Smooth muscle cell (in vitro differentiated cells): ENCODE measurements around the gene AHDC1. TPM values are rescaled to one million over a fixed set of nuclear protein-coding genes. Genes with fewer than 3 reads are reported as not detected.
A peak's percentile ranks its signal among the peaks of the same experiment; 100 is the strongest.

Experiments
- DNase-seq: peaks from one replicate; lab custom pipeline; 2025; ENCODE audit not compliant: unreplicated experiment; lab: John Stamatoyannopoulos, UW
- H2AFZ ChIP-seq: fragments of 200-600 bp; sonication (generic); 2 replicates; pipeline ENCODE4 v1.6.0; 2016; ENCODE audit warnings: antibody characterized with exemption, low read depth, mild to moderate bottlenecking
- H3F3A ChIP-seq: fragments of 200-600 bp; sonication (generic); 2 replicates; pipeline ENCODE4 v1.6.0; 2017; ENCODE audit warnings: antibody characterized with exemption, low read depth
- H3K27ac ChIP-seq: fragments of 200-600 bp; sonication (generic); 2 replicates; pipeline ENCODE4 v1.5.1; 2016; ENCODE audit warnings: low read depth, mild to moderate bottlenecking
- H3K27me3 ChIP-seq: fragments of 200-600 bp; sonication (generic); 2 replicates; pipeline ENCODE4 v1.6.1; 2016; ENCODE audit warnings: low read depth, mild to moderate bottlenecking
- H3K36me3 ChIP-seq: fragments of 200-600 bp; sonication (generic); 2 replicates; pipeline ENCODE4 v1.5.1; 2016; ENCODE audit warnings: low read depth
- H3K4me1 ChIP-seq: fragments of 200-600 bp; sonication (generic); 2 replicates; pipeline ENCODE4 v1.5.1; 2016; ENCODE audit warnings: low read depth
- H3K4me2 ChIP-seq: fragments of 200-600 bp; sonication (generic); 2 replicates; pipeline ENCODE4 v1.6.0; 2016; ENCODE audit warnings: mild to moderate bottlenecking
- H3K4me3 ChIP-seq: fragments of 200-600 bp; sonication (generic); 2 replicates; pipeline ENCODE4 v1.5.1; 2016; ENCODE audit warnings: mild to moderate bottlenecking
- H3K79me2 ChIP-seq: fragments of 200-600 bp; sonication (generic); 2 replicates; pipeline ENCODE4 v1.6.0; 2016; ENCODE audit warnings: low read depth, mild to moderate bottlenecking
- H3K9ac ChIP-seq: fragments of 200-600 bp; sonication (generic); 2 replicates; pipeline ENCODE4 v1.6.0; 2016; ENCODE audit warnings: low read depth
- H3K9me3 ChIP-seq: fragments of 200-600 bp; sonication (generic); replicated peaks from 2 replicates; pipeline ENCODE4 v1.5.1; 2016; ENCODE audit warnings: low read depth
- H4K20me1 ChIP-seq: fragments of 200-600 bp; sonication (generic); 2 replicates; pipeline ENCODE4 v1.6.0; 2016; ENCODE audit warnings: low read depth
- CTCF ChIP-seq: fragments of 200-600 bp; sonication (generic); IDR thresholded peaks from 2 replicates; pipeline ENCODE4 v1.5.1; 2017; ENCODE audit warnings: borderline replicate concordance, mild to moderate bottlenecking, antibody characterized with exemption; ENCODE audit not compliant: insufficient read depth, poor library complexity, severe bottlenecking
- WGBS: methylation state at CpG from one replicate; pipeline ENCODE4 v1.1.7; 2016; ENCODE audit warnings: low lambda C conversion rate; 5-methylcytosine and 5-hydroxymethylcytosine counted together
- polyA plus RNA-seq: library from polyadenylated mRNA; unstranded; fragments of >200 nt; fragmentation: Nextera tagmentation; extraction: Ambion mirVana; gene quantifications from 2 replicates; pipeline ENCODE4 v1.2.1, GENCODE V29; 2016
- total RNA-seq: library from RNA; depleted of rRNA; stranded (reverse); fragments of >200 nt; gene quantifications from 2 replicates; pipeline ENCODE4 v1.2.3, GENCODE V29; 2014

The AHDC1 gene
- total and polyA plus RNA-seq, 2 experiments from 2014 or later = 12.2 TPM

GRCh38 chr1:27545271-27545670, 58.7 kb downstream of the AHDC1 start:
- Histone ChIP-seq H2AFZ (no peak overlapping the region), H3K4me2 (no peak overlapping the region), H3K27me3 (no peaks in the 10 kb centered on the region), H3K4me3 (no peak overlapping the region), H3F3A (peaks cover 9% of the 10 kb centered on the region), H3K9me3 (no peaks in the 10 kb centered on the region), H3K27ac (peak overlapping the region; percentile 97), H3K79me2 (peaks cover 35% of the 10 kb centered on the region), H3K36me3 (no peaks in the 10 kb centered on the region), H3K9ac (no peak overlapping the region), H4K20me1 (peaks cover 17% of the 10 kb centered on the region), H3K4me1 (peaks cover 10% of the 10 kb centered on the region)
- DNase-seq = no peak
- WGBS = 75% methylated on average over 5 of the region's 5 CpGs
- TF ChIP-seq CTCF = no peak

GRCh38 chr1:27544834-27545233, 59.1 kb downstream of the AHDC1 start:
- H3K79me2 ChIP-seq = peaks cover 35% of the 10 kb centered on the region
- no peak overlapping the region for H3K4me3 ChIP-seq
- 65% methylated on average over 7 of the region's 7 CpGs for WGBS
- TF ChIP-seq CTCF = no peak
- no peaks in the 10 kb centered on the region for H3K36me3 ChIP-seq
- H3K4me1 ChIP-seq = peaks cover 13% of the 10 kb centered on the region
- H3K9me3 ChIP-seq = no peaks in the 10 kb centered on the region
- H3K4me2 ChIP-seq = no peak overlapping the region
- no peak overlapping the region for H2AFZ ChIP-seq
- no peaks in the 10 kb centered on the region for H3K27me3 ChIP-seq
- peaks cover 22% of the 10 kb centered on the region for H4K20me1 ChIP-seq
- H3F3A ChIP-seq = peaks cover 10% of the 10 kb centered on the region
- H3K9ac ChIP-seq = no peak overlapping the region
- no peak for DNase-seq
- peak overlapping the region; percentile 97 for H3K27ac ChIP-seq

DNA sequence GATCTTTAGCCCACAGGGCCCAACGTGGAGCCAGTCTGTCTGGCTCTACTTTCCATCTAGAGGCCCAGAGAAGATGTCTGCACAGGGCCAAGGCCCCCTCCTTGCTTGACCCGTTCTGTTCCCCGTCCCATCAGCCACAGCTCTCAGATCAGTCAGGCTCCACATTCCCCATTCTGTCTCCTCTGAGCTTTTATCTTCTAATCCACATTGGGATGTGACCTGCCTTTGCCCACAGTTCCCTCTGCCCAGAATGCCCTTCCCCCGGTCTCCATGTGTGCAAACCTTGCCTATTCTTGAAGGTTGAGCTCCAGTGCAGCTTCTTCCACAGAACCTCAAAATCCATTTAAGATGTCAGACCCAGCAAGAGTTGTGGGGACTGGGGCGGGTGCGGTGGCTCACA, 60.7 kb downstream of the AHDC1 start:
- H3K27me3 ChIP-seq = no peaks in the 10 kb centered on the region
- H3K9me3 ChIP-seq = no peaks in the 10 kb centered on the region
- WGBS = 80% methylated on average over 6 of the region's 6 CpGs
- H3K4me2 ChIP-seq = peak overlapping the region; percentile 60
- no peaks in the 10 kb centered on the region for H3K36me3 ChIP-seq
- H3K4me3 ChIP-seq = no peak overlapping the region
- H3K4me1 ChIP-seq = peaks cover 13% of the 10 kb centered on the region
- no peak for TF ChIP-seq CTCF
- no peak overlapping the region for H2AFZ ChIP-seq
- peaks cover 35% of the 10 kb centered on the region for H3K79me2 ChIP-seq
- peaks cover 29% of the 10 kb centered on the region for H4K20me1 ChIP-seq
- DNase-seq = no peak
- peak overlapping the region; percentile 97 for H3K27ac ChIP-seq
- peaks cover 16% of the 10 kb centered on the region for H3F3A ChIP-seq
- H3K9ac ChIP-seq = peak overlapping the region; percentile 91

- Histone ChIP-seq H3K36me3 (no peaks in the 10 kb centered on the region), H3F3A (peaks cover 16% of the 10 kb centered on the region), H3K79me2 (peaks cover 35% of the 10 kb centered on the region), H3K4me2 (peak overlapping the region; percentile 60), H3K27me3 (no peaks in the 10 kb centered on the region), H3K27ac (peak overlapping the region; percentile 97), H3K4me3 (no peak overlapping the region), H4K20me1 (peaks cover 35% of the 10 kb centered on the region), H3K9ac (peak overlapping the region; percentile 91), H3K4me1 (peaks cover 18% of the 10 kb centered on the region), H2AFZ (no peak overlapping the region), H3K9me3 (no peaks in the 10 kb centered on the region)
- no peak for TF ChIP-seq CTCF
- 30% methylated on average over 19 of the region's 19 CpGs for WGBS
- DNase-seq = no peak
Observed at GRCh38 chr1:27542463-27543273, 61.3 kb downstream of the AHDC1 start.
